Mesothelial cell of epicardium (in vitro differentiated cells): Measurements from ENCODE around the gene AP3M1. TPM values are rescaled to one million over a fixed set of nuclear protein-coding genes. Genes with fewer than 3 reads are reported as not detected.
"Not testable (repeated sequence)": the region's sequence is repeated elsewhere in the genome, so short reads cannot be mapped to it uniquely, and the experiment has no call there.

Experiments
- DNase-seq, 2 experiments: peaks; one replicate each; pipeline ENCODE4 v3.0.0; 2021; ENCODE audit warnings: low spot score in 2 of 2; ENCODE audit not compliant: unreplicated experiment in 2 of 2
- H3K27ac Mint-ChIP-seq: 2 replicates; pipeline ENCODE4 v1.8.0; 2021; ENCODE audit warnings: mixed read lengths
- H3K27me3 Mint-ChIP-seq: 2 replicates; pipeline ENCODE4 v1.8.0; 2021; ENCODE audit warnings: low read depth, mixed read lengths
- H3K36me3 Mint-ChIP-seq: 2 replicates; pipeline ENCODE4 v1.8.0; 2021; ENCODE audit warnings: mixed read lengths
- H3K4me1 Mint-ChIP-seq: 2 replicates; pipeline ENCODE4 v1.8.0; 2021; ENCODE audit warnings: mixed read lengths
- H3K4me3 Mint-ChIP-seq: 2 replicates; pipeline ENCODE4 v1.8.0; 2021; ENCODE audit warnings: mild to moderate bottlenecking, moderate library complexity, mixed read lengths
- H3K9me3 Mint-ChIP-seq: 2 replicates; pipeline ENCODE4 v1.8.0; 2021; ENCODE audit warnings: mixed read lengths
- total RNA-seq: library from RNA; stranded (reverse); gene quantifications from 3 replicates; pipeline ENCODE4 v1.2.1, GENCODE V29; 2021
- TF ChIP-seq, protein P1 (sequence below): fragments of 200-600 bp; sonication (generic); IDR thresholded peaks from one replicate; pipeline ENCODE4 v1.5.0; 2021; ENCODE audit warnings: antibody characterized with exemption; ENCODE audit not compliant: unreplicated experiment

AP3M1 gene
- total RNA-seq, 1 donor from 2014 or later: 49.4 TPM

DNA sequence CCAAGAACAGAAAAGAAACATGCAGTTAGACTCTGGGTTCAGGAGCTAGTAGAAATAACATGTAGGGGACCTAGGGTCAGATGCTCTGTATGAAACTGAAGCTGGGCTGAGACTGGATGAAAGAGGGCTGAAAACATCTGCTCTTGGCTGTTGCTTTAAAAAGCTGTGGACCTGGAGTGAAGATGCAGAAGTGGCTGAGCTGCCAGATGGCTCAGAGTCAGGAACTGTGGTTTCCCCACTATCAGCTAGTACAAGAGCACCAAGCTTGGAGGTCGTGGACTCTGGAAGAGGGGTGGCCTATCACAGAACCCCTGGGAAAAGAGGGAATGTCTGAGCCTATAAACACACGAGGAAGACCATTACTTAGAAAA, 6.3 kb upstream of the AP3M1 start:
- Mint-ChIP-seq H3K4me1 (peaks cover 36% of the 10 kb centered on the region), H3K9me3 (no peaks in the 10 kb centered on the region), H3K27me3 (no peaks in the 10 kb centered on the region), H3K36me3 (no peaks in the 10 kb centered on the region), H3K27ac (peak overlapping the region; percentile 44), H3K4me3 (no peak overlapping the region)
- TF ChIP-seq, protein P1, sequence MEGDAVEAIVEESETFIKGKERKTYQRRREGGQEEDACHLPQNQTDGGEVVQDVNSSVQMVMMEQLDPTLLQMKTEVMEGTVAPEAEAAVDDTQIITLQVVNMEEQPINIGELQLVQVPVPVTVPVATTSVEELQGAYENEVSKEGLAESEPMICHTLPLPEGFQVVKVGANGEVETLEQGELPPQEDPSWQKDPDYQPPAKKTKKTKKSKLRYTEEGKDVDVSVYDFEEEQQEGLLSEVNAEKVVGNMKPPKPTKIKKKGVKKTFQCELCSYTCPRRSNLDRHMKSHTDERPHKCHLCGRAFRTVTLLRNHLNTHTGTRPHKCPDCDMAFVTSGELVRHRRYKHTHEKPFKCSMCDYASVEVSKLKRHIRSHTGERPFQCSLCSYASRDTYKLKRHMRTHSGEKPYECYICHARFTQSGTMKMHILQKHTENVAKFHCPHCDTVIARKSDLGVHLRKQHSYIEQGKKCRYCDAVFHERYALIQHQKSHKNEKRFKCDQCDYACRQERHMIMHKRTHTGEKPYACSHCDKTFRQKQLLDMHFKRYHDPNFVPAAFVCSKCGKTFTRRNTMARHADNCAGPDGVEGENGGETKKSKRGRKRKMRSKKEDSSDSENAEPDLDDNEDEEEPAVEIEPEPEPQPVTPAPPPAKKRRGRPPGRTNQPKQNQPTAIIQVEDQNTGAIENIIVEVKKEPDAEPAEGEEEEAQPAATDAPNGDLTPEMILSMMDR: no peak
- DNase-seq: no peak

DNA sequence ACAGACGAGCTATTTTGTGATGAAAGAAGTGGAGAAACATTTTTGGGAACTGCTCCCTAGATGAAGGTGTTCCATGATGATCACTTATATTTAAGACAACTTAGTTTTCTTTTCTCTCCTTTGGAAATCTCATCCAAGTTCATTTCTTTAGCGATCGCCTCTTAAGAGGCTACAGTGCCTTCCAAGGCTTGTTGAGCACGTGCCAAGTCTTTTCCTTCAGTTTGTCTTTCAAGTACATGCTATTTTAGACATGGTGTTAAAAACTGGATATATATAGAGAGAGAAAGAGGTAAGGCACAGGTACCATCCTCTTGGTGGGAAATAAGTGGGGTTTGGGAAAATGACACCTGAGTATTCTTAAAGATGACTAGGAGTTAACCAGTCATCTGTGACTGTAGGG, 3.0 kb upstream of the AP3M1 start:
- Mint-ChIP-seq H3K9me3 (no peaks in the 10 kb centered on the region), H3K36me3 (no peaks in the 10 kb centered on the region)
- DNase-seq: no peak

DNA sequence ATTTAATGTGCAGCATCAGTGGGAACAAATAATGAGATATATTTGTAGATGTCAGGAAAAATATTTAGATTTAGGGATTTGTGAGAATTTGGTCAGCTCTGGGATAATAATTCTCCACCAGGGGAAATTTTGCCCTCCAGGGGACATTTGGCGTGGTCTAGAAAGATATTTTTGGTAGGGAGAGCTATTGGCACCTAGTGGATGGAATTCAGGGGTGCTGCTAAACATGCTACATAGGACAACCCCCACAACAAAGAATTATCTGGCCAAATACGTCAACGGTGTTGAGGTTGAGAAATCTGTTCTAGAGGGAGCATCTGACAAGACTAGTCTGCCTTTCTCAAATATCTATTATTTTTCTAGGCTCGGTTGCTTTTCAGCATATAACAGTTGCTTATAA, 2.5 kb upstream of the AP3M1 start:
- Mint-ChIP-seq H3K27ac (peak overlapping the region; percentile 39), H3K4me3 (peak overlapping the region; percentile 6)

More for the DNA sequence above, 3.0 kb upstream of the AP3M1 start:
- H3K27me3 Mint-ChIP-seq: no peaks in the 10 kb centered on the region
- H3K27ac Mint-ChIP-seq: no peak overlapping the region
- no peak overlapping the region for H3K4me3 Mint-ChIP-seq
- TF ChIP-seq, protein P1: no peak
- peaks cover 40% of the 10 kb centered on the region for H3K4me1 Mint-ChIP-seq

DNA sequence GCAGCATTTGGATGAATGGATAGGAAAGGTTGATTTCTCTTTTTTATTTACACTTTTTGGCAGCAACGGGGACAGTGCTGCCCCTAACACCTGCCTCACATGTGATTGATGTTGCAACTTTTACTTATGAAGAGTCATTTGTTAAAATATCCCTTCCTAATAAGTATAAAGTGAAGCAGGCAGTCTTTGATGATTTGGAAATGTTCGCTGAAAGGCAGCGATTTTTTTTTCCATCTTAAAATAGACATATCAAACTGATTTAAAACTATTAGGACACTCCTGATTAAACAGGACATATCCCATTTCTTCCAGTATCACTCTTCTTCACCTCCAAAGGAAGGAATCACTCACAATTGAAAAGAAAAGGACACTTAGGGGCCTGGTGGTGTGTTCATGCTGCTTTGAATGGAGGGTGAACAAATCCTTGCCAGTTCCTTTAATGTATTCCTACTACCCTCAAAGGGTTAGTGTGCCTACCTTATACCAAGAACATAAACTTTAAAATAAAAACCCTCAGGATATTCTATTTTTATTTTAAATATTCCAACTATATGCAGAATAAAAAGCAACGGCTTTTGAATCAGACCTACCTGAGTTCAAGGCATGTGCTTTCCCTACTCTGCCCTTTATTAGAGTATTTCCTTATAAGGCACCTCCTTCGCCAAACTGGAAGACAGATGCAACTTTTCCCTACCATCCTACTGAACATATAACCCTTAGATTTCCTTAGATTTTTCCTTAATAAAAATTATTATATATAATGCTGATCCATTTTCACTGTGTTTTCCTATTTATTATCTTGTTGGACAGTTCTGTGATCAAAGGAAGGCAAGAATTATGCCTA, 1.5 kb upstream of the AP3M1 start:
- Mint-ChIP-seq H3K9me3 (no peaks in the 10 kb centered on the region), H3K4me1 (peaks cover 45% of the 10 kb centered on the region), H3K27me3 (no peaks in the 10 kb centered on the region), H3K36me3 (peaks cover 5% of the 10 kb centered on the region), H3K27ac (no peak overlapping the region), H3K4me3 (peak overlapping the region; percentile 22)
- no peak for DNase-seq
- TF ChIP-seq, protein P1: no peak

More for the DNA sequence above, 2.5 kb upstream of the AP3M1 start:
- DNase-seq: no peak
- Mint-ChIP-seq H3K4me1 (peaks cover 43% of the 10 kb centered on the region), H3K9me3 (no peaks in the 10 kb centered on the region), H3K36me3 (peaks cover 1% of the 10 kb centered on the region), H3K27me3 (no peaks in the 10 kb centered on the region)
- TF ChIP-seq, protein P1: peak; percentile 69

DNA sequence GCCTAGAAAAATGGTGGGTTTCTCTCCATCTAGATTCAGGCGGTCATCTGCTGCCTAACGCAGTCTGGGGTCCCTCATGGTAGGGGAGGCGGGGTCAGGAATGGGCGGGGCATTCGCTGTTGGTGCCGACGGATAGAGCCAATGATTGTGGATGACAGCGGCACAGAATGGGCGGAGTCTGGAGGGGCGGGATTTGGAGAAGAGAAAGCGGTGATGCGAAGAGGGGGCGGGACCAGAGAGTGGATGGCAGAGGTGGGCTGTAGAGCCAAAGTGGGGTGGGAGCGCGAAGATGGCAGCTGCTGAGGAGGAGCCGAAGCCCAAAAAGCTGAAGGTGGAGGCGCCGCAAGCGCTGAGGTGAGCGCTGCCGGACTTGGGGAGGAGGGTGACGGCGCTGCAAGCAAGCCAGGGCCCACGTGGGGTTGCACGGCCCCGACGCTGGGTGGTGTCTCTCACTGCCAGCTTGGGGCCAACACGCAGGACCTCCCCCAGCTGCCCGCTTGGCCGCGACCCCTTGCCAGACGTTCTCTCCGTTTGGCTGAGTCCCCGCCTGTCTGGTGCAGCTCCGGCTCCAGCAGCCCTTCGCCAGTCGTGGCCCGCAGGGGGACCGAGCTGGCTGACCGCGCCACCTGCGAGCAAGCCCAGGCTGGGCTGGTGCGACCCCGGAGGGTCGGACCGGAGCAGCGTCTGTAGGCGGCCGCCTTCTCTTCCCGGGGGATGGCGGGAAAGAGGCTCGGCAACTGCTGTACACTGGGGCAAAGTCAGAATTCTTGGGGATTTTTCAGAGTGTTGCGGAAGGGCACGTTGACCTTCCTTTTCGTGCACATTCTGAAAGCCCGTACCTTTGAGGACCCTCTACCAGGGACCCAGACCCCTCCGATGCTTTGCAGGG, 606 bp upstream of the AP3M1 start, which contains the start of gene ADK:
TSS of gene ADK (plus strand) at position 232 of the 889 bp plus-strand sequence. CDS start at position 290, 58 bp downstream.
- H3K27me3 Mint-ChIP-seq: no peaks in the 10 kb centered on the region
- H3K9me3 Mint-ChIP-seq: no peaks in the 10 kb centered on the region
- H3K4me3 Mint-ChIP-seq: no peak within 1 kb of the TSS
- peaks cover 42% of the 10 kb centered on the region for H3K4me1 Mint-ChIP-seq
- TF ChIP-seq, protein P1: peak; percentile 36
- no peak within 1 kb of the TSS for H3K27ac Mint-ChIP-seq
- peaks cover 7% of the 10 kb centered on the region for H3K36me3 Mint-ChIP-seq
- peak; percentile 99 for DNase-seq

DNA sequence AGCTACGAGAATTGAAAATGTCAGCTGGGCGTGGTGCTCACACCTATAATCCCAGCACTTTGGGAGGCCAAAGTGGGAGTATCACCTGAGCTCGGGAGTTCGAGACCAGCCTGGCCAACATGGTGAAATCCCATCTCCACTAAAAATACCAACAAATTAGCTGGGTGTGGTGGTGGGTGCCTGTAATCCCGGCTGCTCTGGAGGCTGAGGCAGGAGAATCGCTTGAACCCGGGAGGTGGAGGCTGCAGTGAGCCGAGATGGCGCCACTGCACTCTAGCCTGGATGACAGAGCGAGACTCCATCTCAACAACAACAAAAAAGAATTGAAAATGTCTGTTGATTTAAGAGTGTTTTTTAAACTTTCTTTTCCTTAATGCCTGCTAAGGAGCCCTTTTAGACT, 3.6 kb downstream of the AP3M1 start:
- H3K27ac Mint-ChIP-seq, H3K36me3 Mint-ChIP-seq, DNase-seq, H3K4me3 Mint-ChIP-seq, H3K9me3 Mint-ChIP-seq, H3K27me3 Mint-ChIP-seq: not testable (repeated sequence)
- peaks cover 31% of the 10 kb centered on the region for H3K4me1 Mint-ChIP-seq
